Activated naive CD4-positive, alpha-beta T cell treated with anti-CD3 and anti-CD28 coated beads, Interleukin-2, amount 50 U/mL, for 72 hours (primary cell): ENCODE data around the gene PON2. TPM values are rescaled to one million over a fixed set of nuclear protein-coding genes. Genes with fewer than 3 reads are reported as not detected.

Experiments used
- ATAC-seq, 2 donors: fragments of 150-1000 bp; cut with Tn5 transposase; 2 replicates each; pipeline ENCODE4 v1.10.0; 2021; ENCODE audit warnings: mild to moderate bottlenecking in 2 of 2, moderate library complexity in 2 of 2
- DNase-seq, 2 donors: peaks; one replicate each; pipeline ENCODE4 v3.0.0; 2021 to 2022; ENCODE audit warnings: low spot score in 2 of 2
- H3K27ac Mint-ChIP-seq, 2 donors: one replicate each; pipeline ENCODE4 v1.8.0; 2022; ENCODE audit warnings: mild to moderate bottlenecking in 2 of 2, mixed read lengths in 2 of 2
- H3K36me3 Mint-ChIP-seq, 2 donors: one replicate each; pipeline ENCODE4 v1.8.0; 2022; ENCODE audit warnings: mixed read lengths in 2 of 2
- H3K9me3 Mint-ChIP-seq, 2 donors: one replicate each; pipeline ENCODE4 v1.8.0; 2022; ENCODE audit warnings: mixed read lengths in 2 of 2
- total RNA-seq, 2 donors: library from RNA; stranded (reverse); gene quantifications; one replicate each; pipeline ENCODE4 v1.2.3, GENCODE V29; 2022

The PON2 gene
- total RNA-seq, 2 donors from 2014 or later, result 5.0 to 5.9 TPM

- DNase-seq (no peak), ATAC-seq (no peak)
- Mint-ChIP-seq H3K9me3 (no peaks in the 10 kb centered on the region), H3K27ac (no peak overlapping the region), H3K36me3 (peaks cover 0 to 6% of the 10 kb centered on the region in 2 donors)
These were observed 9.1 kb downstream of the PON2 start for GRCh38 chr7:95425694-95426093.

DNA sequence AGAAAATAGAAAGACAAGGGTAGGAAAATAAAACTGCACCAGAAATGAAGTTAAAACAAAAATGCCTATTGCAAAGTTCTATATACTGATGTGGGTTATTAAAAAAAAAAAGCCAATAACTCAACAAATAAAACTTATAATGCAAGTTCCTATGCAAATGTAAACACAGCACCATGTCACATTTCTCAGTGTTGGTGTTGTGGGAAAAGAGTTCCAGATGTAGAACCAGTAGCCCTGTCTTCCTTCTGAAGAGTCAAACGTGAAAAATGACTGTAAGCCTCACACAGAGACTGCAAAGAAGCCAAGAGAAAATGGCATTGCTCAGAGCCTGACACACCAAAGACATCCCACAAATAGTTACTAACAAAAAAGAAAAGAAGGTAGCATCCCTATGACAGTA is 10.1 kb downstream of the PON2 start:
- Mint-ChIP-seq H3K27ac (no peak overlapping the region), H3K9me3 (no peaks in the 10 kb centered on the region), H3K36me3 (peaks cover 0 to 6% of the 10 kb centered on the region in 2 donors)
- ATAC-seq (no peak), DNase-seq (no peak)

GRCh38 chr7:95421847-95422444 is 12.9 kb downstream of the PON2 start:
- no peaks in the 10 kb centered on the region for H3K9me3 Mint-ChIP-seq

GRCh38 chr7:95421000-95421846 is 13.6 kb downstream of the PON2 start:
- ATAC-seq, result no peak
- Mint-ChIP-seq H3K36me3 (peaks cover 0 to 6% of the 10 kb centered on the region in 2 donors), H3K27ac (peak overlapping the region in 1 of 2 donors; percentile 45), H3K9me3 (no peaks in the 10 kb centered on the region)
- DNase-seq, result no peak

More at GRCh38 chr7:95421847-95422444, 12.9 kb downstream of the PON2 start:
- H3K27ac Mint-ChIP-seq, result no peak overlapping the region
- peaks cover 0 to 6% of the 10 kb centered on the region in 2 donors for H3K36me3 Mint-ChIP-seq
- ATAC-seq (no peak), DNase-seq (no peak)

DNA sequence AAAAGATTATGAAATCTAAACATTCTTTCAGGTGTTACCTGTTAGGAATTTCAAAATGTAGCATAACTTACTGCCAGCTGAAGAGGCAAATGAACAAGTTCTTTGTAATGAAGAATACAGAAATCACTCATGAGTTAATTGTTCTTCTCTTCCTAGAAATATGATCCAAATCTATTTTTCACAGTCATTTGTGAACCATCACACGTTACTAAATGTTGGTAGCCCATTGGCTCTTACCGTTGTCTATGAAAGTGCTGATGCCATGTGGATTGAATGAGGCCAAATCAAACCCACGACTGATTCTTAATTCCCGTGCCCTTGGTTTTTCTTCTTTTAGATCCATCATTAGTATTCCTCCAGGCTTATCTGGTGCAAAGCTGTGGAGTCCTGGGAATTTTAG is 22.8 kb downstream of the PON2 start:
- ATAC-seq, result no peak
- no peaks in the 10 kb centered on the region for H3K36me3 Mint-ChIP-seq
- no peaks in the 10 kb centered on the region for H3K9me3 Mint-ChIP-seq
- DNase-seq, result no peak
- H3K27ac Mint-ChIP-seq, result no peak overlapping the region

- no peaks in the 10 kb centered on the region for H3K36me3 Mint-ChIP-seq
- DNase-seq (no peak), ATAC-seq (peak in 1 of 2 donors; percentile 42)
- no peaks in the 10 kb centered on the region for H3K9me3 Mint-ChIP-seq
- H3K27ac Mint-ChIP-seq, result no peak overlapping the region
These were observed 23.2 kb downstream of the PON2 start for GRCh38 chr7:95411666-95412065.

DNA sequence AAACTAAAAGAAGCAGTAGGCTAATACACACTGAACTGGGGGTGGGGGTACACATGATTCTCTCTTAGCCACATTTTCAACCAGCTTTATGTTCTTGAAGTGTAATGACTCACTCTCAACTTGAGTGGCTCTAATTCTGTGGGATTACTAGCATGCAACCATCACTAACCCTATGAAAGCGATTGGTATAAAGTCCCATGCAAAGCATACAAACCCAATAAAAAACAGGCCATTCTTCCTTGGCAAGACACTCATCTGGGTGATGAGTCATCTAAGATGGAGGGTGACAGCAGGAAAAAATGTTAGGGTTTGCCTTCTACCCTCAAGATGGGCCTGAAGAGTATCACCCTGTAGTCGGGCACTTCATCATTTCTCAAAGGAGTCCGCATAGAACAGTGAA is 23.8 kb downstream of the PON2 start:
- no peaks in the 10 kb centered on the region for H3K36me3 Mint-ChIP-seq
- no peak for DNase-seq
- no peaks in the 10 kb centered on the region for H3K9me3 Mint-ChIP-seq
- peak; percentile 47 to 91 for ATAC-seq
- no peak overlapping the region for H3K27ac Mint-ChIP-seq

- H3K36me3 Mint-ChIP-seq, result no peaks in the 10 kb centered on the region
- H3K9me3 Mint-ChIP-seq, result no peaks in the 10 kb centered on the region
- no peak for DNase-seq
- no peak for ATAC-seq
- no peak overlapping the region for H3K27ac Mint-ChIP-seq
These were observed 27.1 kb downstream of the PON2 start for GRCh38 chr7:95407751-95408150.

DNA sequence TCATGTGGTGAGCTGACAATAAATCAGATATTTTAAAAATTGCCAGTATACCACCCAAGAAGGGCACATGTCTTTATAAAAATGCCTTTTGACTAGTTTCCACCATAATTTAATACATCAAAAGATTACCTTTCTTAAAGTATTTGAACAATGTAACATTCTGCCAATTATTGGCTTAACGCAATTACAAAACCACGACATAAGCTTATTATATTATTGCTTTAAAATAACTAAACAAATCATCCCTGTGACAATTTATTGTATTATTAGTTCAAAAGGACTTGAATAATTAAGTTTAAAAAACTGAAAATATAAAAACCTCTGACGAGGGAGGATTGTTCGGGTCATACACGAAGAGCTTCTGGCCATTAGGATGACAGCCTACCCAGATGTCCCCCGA is 29.0 kb downstream of the PON2 start:
- DNase-seq (no peak), ATAC-seq (no peak)
- no peaks in the 10 kb centered on the region for H3K9me3 Mint-ChIP-seq
- no peaks in the 10 kb centered on the region for H3K36me3 Mint-ChIP-seq
- H3K27ac Mint-ChIP-seq, result no peak overlapping the region

GRCh38 chr7:95405208-95405607 is 29.6 kb downstream of the PON2 start:
- Mint-ChIP-seq H3K27ac (no peak overlapping the region), H3K36me3 (no peaks in the 10 kb centered on the region), H3K9me3 (no peaks in the 10 kb centered on the region)
- no peak for DNase-seq
- no peak for ATAC-seq

DNA sequence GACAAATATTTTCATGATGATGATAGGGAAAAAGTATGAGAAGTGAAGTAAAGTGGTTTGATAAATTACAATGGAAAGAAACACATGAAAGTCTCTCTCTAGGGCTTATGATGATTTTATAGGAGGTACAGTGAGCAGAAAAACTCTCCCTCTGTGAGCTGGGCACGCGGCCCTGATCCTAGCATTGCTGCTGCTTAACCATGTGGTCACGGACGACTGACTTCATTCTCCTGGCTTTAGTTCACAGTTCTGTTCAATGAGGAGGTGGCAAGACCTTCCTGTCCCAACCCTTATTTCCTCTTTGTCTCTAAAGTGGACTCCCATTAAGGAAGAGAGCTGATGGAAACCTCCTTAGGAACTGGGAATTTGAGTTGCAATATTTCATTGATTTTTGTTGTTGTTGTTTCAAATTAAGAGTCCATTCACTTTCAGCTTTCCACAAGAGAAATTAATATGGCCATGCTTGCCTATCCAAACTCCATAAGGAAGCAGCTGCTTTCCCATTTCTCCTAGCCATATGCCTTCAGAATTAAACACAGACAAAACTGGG is 30.4 kb downstream of the PON2 start:
- DNase-seq (no peak), ATAC-seq (no peak)
- Mint-ChIP-seq H3K36me3 (no peaks in the 10 kb centered on the region), H3K27ac (no peak overlapping the region), H3K9me3 (no peaks in the 10 kb centered on the region)

- Mint-ChIP-seq H3K36me3 (no peaks in the 10 kb centered on the region), H3K9me3 (no peaks in the 10 kb centered on the region), H3K27ac (no peak overlapping the region)
- ATAC-seq (no peak), DNase-seq (no peak)
These were observed 36.5 kb downstream of the PON2 start for GRCh38 chr7:95398155-95398940.

GRCh38 chr7:95397381-95397780 is 37.4 kb downstream of the PON2 start:
- no peak for DNase-seq
- Mint-ChIP-seq H3K27ac (no peak overlapping the region), H3K9me3 (no peaks in the 10 kb centered on the region), H3K36me3 (no peaks in the 10 kb centered on the region)
- no peak for ATAC-seq

DNA sequence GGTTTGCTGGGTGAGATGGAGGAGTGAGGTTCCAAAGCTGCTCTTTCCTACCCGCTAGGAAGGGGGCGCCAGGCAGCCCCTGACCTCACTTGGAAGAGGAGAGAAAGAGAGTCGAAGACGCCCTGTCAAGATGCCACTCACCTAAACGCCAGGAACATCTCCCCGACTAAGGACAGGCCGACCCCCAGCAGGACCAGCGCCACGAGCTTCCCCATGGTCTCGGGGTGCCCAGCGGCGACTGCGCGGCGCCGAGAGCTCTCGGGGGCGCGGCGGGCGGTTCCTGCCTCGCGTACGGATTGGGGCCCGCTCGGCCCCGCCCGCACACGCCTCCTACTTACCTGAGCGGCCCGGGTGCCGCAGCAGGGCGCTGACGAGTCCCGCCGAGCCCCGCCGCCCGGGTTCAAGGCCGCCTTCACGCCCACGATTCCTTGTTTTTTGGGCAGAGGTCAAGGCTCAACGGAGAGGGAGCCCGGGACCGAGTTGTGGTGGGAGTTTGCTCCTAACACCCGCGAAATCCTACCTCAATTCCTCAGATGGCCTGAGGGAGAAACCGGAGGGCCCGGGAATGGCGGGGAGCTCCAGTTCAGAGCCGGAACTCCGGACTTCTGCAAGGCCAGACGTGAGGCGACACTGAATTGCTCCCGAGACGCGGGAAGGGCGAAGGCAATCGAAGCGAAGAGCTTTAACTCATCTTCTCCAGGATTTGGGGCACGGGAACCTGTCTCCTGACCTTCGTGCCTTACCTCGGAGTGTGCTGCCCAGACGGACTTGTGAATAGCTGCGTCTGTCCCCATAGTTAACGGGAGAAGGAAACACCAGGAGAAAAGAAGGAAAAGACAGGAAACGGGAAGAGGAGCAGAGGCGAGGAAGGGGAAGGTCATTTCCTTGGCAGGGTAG is 38.4 kb downstream of the PON2 start, which contains the start of gene PON3:
Gene PON3, minus strand, starts transcription at position 240 of the 897 bp plus-strand sequence. Its CDS starts 25 bp downstream, at position 215.
- Mint-ChIP-seq H3K27ac (no peak within 1 kb of the TSS), H3K9me3 (no peaks in the 10 kb centered on the region), H3K36me3 (no peaks in the 10 kb centered on the region)
- peak in 1 of 2 donors; percentile 40 for DNase-seq
- peak; percentile 85 to 96 for ATAC-seq

DNA sequence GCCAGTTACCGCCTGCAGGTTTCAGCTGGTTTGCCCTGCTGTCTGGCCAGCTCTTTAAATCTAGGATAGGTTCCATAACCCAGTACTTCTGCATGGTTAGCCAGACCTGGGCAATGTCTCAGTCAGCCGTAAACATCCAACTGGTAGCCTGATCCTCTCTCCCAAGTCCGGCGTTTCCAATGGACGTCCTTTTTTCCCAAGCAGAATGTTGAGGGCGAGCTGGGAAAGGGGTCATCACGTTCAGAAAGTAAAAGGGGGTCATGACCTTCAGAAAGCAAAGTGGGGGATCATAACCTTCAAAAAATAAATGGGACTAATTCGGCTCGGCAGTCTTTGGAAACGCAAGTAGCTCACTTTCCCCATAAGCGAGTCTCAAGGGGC is 39.1 kb downstream of the PON2 start:
- H3K36me3 Mint-ChIP-seq, result no peaks in the 10 kb centered on the region
- no peaks in the 10 kb centered on the region for H3K9me3 Mint-ChIP-seq
- DNase-seq, result no peak
- ATAC-seq, result no peak
- no peak overlapping the region for H3K27ac Mint-ChIP-seq

GRCh38 chr7:95394370-95394769 is 40.5 kb downstream of the PON2 start:
- DNase-seq (no peak), ATAC-seq (no peak)
- no peak overlapping the region for H3K27ac Mint-ChIP-seq
- H3K36me3 Mint-ChIP-seq, result no peaks in the 10 kb centered on the region
- H3K9me3 Mint-ChIP-seq, result no peaks in the 10 kb centered on the region
